Measurements from ENCODE around the gene TBCC. TPM values are rescaled to one million over a fixed set of nuclear protein-coding genes. Genes with fewer than 3 reads are reported as not detected.
A peak's percentile ranks its signal among the peaks of the same experiment; 100 is the strongest.

The TBCC gene
- total and polyA plus RNA-seq, 10 of the 15 experiments (the other 5 are each of a cell fraction or from before 2014, with no cell fraction given): 2.5 to 41.9 (median 20.3) TPM

DNA sequence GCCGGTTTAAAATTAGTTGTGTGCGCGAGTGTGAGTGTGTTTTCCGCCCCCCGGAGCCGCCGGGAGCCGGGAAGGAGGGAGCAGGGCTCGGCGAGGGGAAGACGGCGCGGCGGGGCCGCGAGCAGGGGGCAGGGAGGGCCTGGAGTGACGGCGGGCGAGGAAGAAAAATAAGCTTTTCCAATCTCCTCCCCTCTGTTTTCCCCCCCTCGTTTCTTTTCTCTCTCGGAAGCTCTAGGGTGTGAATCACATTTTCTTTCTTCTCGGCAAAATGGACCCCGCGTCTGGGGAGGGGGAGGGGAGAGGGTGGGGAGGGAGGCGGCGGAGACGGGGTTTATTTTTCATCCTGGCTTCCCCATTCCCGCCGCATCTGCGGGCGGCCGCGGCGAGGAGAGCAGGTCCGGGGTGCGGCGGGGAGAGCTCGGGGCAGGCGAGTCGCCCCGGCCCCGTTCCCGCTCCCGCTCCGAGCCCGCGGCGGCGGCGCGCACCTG, 36.8 kb upstream of the TBCC start (continued):
- no peak for TF ChIP-seq FOS (IDR thresholded peaks at IDR 0.05; ENCODE audit: borderline replicate concordance, extremely low read depth, insufficient read length)
- no peak for TF ChIP-seq ZNF274 (IDR thresholded peaks at IDR 0.05; ENCODE audit: insufficient read depth, insufficient read length)
- no peak for TF ChIP-seq POU2F2 (IDR thresholded peaks at IDR 0.05; ENCODE audit: borderline replicate concordance, low read depth, low read length)
- no peak for TF ChIP-seq CHD2 (IDR thresholded peaks at IDR 0.05; ENCODE audit: borderline replicate concordance, low read depth, low read length)
- no peak for TF ChIP-seq ZSCAN29 (IDR thresholded peaks at IDR 0.05)
- TF ChIP-seq TCF3 (IDR thresholded peaks at IDR 0.05; ENCODE audit: borderline replicate concordance, insufficient read depth, low read depth, low read length): 0 out of 2 replicates have a peak, but pooled peaks have one; percentile 5
- peak; percentile 35 for TF ChIP-seq POLR2AphosphoS5 (IDR thresholded peaks at IDR 0.05; ENCODE audit: low read length)
- TF ChIP-seq, protein P1, sequence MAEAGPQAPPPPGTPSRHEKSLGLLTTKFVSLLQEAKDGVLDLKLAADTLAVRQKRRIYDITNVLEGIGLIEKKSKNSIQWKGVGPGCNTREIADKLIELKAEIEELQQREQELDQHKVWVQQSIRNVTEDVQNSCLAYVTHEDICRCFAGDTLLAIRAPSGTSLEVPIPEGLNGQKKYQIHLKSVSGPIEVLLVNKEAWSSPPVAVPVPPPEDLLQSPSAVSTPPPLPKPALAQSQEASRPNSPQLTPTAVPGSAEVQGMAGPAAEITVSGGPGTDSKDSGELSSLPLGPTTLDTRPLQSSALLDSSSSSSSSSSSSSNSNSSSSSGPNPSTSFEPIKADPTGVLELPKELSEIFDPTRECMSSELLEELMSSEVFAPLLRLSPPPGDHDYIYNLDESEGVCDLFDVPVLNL (IDR thresholded peaks at IDR 0.05; ENCODE audit: low read depth, low read length): no peak
- TF ChIP-seq, protein P2, sequence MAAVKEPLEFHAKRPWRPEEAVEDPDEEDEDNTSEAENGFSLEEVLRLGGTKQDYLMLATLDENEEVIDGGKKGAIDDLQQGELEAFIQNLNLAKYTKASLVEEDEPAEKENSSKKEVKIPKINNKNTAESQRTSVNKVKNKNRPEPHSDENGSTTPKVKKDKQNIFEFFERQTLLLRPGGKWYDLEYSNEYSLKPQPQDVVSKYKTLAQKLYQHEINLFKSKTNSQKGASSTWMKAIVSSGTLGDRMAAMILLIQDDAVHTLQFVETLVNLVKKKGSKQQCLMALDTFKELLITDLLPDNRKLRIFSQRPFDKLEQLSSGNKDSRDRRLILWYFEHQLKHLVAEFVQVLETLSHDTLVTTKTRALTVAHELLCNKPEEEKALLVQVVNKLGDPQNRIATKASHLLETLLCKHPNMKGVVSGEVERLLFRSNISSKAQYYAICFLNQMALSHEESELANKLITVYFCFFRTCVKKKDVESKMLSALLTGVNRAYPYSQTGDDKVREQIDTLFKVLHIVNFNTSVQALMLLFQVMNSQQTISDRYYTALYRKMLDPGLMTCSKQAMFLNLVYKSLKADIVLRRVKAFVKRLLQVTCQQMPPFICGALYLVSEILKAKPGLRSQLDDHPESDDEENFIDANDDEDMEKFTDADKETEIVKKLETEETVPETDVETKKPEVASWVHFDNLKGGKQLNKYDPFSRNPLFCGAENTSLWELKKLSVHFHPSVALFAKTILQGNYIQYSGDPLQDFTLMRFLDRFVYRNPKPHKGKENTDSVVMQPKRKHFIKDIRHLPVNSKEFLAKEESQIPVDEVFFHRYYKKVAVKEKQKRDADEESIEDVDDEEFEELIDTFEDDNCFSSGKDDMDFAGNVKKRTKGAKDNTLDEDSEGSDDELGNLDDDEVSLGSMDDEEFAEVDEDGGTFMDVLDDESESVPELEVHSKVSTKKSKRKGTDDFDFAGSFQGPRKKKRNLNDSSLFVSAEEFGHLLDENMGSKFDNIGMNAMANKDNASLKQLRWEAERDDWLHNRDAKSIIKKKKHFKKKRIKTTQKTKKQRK (IDR thresholded peaks at IDR 0.05; ENCODE audit: low read depth, low read length): no peak
- TF ChIP-seq, protein P3, sequence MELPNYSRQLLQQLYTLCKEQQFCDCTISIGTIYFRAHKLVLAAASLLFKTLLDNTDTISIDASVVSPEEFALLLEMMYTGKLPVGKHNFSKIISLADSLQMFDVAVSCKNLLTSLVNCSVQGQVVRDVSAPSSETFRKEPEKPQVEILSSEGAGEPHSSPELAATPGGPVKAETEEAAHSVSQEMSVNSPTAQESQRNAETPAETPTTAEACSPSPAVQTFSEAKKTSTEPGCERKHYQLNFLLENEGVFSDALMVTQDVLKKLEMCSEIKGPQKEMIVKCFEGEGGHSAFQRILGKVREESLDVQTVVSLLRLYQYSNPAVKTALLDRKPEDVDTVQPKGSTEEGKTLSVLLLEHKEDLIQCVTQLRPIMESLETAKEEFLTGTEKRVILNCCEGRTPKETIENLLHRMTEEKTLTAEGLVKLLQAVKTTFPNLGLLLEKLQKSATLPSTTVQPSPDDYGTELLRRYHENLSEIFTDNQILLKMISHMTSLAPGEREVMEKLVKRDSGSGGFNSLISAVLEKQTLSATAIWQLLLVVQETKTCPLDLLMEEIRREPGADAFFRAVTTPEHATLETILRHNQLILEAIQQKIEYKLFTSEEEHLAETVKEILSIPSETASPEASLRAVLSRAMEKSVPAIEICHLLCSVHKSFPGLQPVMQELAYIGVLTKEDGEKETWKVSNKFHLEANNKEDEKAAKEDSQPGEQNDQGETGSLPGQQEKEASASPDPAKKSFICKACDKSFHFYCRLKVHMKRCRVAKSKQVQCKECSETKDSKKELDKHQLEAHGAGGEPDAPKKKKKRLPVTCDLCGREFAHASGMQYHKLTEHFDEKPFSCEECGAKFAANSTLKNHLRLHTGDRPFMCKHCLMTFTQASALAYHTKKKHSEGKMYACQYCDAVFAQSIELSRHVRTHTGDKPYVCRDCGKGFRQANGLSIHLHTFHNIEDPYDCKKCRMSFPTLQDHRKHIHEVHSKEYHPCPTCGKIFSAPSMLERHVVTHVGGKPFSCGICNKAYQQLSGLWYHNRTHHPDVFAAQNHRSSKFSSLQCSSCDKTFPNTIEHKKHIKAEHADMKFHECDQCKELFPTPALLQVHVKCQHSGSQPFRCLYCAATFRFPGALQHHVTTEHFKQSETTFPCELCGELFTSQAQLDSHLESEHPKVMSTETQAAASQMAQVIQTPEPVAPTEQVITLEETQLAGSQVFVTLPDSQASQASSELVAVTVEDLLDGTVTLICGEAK (IDR thresholded peaks at IDR 0.05; ENCODE audit: borderline replicate concordance): no peak
- TF ChIP-seq SREBF1 (IDR thresholded peaks at IDR 0.05; ENCODE audit: low read length): no peak
- TF ChIP-seq ASH2L (IDR thresholded peaks at IDR 0.05; ENCODE audit: borderline replicate concordance, low read depth): no peak
- TF ChIP-seq, protein P4, sequence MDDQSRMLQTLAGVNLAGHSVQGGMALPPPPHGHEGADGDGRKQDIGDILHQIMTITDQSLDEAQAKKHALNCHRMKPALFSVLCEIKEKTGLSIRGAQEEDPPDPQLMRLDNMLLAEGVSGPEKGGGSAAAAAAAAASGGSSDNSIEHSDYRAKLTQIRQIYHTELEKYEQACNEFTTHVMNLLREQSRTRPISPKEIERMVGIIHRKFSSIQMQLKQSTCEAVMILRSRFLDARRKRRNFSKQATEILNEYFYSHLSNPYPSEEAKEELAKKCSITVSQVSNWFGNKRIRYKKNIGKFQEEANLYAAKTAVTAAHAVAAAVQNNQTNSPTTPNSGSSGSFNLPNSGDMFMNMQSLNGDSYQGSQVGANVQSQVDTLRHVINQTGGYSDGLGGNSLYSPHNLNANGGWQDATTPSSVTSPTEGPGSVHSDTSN (IDR thresholded peaks at IDR 0.05; ENCODE audit: insufficient replicate concordance, low read depth, low read length): peak; percentile 20
- no peak for TF ChIP-seq HDAC2 (IDR thresholded peaks at IDR 0.05)
- peak; percentile 79; the same call in 1 of the 2 replicates for TF ChIP-seq MTA3 (IDR thresholded peaks at IDR 0.05; ENCODE audit: borderline replicate concordance, low read length)
- TF ChIP-seq SMC3 (IDR thresholded peaks at IDR 0.05; ENCODE audit: borderline replicate concordance, low read length): no peak
- TF ChIP-seq HDGF (IDR thresholded peaks at IDR 0.05): no peak
- peak; percentile 29 for TF ChIP-seq EED (IDR thresholded peaks at IDR 0.05; ENCODE audit: low read depth)
- TF ChIP-seq TAF1 (IDR thresholded peaks at IDR 0.05; ENCODE audit: borderline replicate concordance, low read depth, low read length): peak; percentile 72
- no peak for TF ChIP-seq ZNF24 (IDR thresholded peaks at IDR 0.05)
